ENCODE results near the gene FOXP1.

DNA sequence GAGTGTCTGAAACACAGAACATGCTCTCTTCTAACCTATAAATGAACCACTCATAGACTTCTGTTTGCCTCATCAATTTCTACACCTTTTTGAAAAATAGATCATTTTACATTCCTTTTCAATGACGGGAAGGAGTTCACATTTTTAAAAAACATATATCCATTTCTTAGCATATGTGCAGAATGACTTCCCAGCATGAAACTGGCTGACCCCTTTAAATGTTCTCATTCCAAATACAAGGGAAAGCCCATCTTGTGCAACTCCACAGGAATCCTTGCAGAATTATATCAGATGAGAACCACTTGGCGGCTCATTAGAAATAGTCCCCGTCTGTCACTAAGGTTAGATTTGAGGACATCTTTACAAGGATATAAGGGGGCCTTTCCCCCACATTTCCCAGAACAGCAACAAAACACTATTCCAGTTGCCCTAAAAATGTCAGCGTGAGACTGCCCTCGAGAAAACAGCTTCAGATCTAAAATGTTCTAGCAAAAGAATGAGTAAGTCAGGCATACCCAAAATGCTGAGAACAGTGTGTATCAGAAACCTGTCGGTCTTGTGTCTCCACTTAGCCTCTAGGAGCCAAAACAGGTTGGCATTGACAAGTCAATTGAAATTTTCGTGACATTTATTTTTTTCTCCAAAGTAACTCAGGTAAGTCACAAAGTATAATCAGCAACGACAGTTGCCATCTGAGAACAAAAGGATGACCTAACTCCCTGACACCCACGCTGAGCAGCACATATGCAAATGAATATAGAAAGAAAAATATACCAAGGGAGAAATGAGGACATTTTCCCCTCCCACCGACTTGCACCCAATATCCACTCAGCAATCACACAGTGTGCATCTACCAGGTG, 63.1 kb downstream of the FOXP1 start:
- TF ChIP-seq POLR2AphosphoS5 (IDR thresholded peaks at IDR 0.05; ENCODE audit: low read depth, low read length) (no peak), POLR2A (IDR thresholded peaks at IDR 0.05; ENCODE audit: low read depth, low read length) (no peak), TAF1 (IDR thresholded peaks at IDR 0.05; ENCODE audit: low read depth, low read length) (no peak), POU2F2 (IDR thresholded peaks at IDR 0.05; ENCODE audit: low read depth, low read length) (no peak), SPI1 (IDR thresholded peaks at IDR 0.05; ENCODE audit: low read depth, low read length) (no peak), PAX5 (IDR thresholded peaks at IDR 0.05; ENCODE audit: insufficient read depth, low read length, severe bottlenecking) (no peak)
